ENCODE results near the gene ENPP1.
"Not testable (repeated sequence)": the region's sequence is repeated elsewhere in the genome, so short reads cannot be mapped to it uniquely, and the experiment has no call there.

The ENPP1 gene

DNA sequence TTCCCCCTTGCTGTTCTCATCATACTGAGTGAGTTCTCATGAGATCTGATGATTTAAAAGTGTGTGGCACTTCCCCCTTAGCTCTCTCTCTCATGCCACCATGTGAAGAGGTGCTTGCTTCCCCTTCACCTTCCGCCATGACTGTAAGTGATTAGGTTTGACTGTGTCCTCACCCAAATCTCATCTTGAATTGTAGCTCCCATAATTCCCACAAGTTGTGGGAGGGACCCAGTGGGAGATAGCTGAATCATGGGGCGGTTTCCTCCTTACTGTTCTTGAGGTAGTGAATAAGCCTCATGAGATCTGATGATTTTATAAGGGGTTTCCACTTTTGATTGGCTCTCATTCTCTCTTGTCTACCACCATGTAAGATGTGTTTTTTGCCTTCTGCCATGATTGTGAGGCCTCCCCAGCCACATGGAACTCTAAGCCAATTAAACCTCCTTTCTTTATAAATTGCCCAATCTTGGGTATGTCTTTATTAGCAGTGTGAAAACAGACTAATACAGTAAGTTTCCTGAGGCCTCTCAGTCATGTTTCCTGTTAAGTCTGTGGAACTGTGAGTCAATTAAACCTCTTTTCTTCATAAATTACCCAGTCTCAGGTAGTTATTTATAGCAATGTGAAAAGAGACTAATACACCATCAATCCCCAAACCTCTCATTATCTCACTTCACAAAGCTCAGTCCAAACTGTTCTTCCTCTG is 108.4 kb downstream of the ENPP1 start:
- not testable (repeated sequence) for DNase-seq (ENCODE audit: low spot score)

DNA sequence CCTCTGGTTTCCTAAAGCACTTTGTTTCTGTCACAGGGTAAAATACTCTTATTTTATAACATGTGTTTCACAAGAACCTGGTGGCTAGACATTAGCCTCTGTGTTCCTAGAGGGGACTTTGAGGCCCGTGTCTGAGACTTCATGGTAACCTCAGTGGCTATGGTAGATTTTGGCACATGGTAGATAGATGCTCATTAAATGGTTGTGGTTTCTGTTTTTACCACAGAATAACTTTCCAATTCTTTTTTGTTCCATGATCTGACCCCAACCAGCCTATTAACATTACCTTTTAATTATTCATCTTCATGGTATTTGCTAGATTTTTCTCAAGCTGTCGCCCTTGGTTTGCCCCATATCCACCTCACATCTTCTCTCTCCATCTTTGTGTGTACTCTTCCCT is 109.0 kb downstream of the ENPP1 start:
- DNase-seq (ENCODE audit: low spot score) = no peak

DNA sequence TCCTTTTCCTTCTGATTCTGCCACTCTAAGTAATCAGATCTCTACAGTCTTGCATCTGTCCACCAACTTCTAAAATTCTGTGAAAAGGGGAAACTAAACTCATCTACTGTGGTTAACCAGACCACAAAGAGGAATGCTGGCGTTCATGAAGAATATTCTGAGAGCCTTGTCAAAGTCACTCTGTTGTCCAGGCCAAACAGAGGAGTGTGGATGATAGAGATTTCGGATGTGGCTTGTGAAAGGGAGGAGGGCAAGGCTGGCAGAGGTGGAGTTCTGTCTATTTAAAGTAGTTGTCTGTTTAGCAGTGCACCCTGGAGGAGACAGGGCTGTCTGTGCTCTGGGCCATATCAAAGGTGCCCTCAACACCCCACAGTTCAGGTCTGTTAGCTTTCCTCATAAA is 109.5 kb downstream of the ENPP1 start:
- DNase-seq (ENCODE audit: low spot score) = no peak

DNA sequence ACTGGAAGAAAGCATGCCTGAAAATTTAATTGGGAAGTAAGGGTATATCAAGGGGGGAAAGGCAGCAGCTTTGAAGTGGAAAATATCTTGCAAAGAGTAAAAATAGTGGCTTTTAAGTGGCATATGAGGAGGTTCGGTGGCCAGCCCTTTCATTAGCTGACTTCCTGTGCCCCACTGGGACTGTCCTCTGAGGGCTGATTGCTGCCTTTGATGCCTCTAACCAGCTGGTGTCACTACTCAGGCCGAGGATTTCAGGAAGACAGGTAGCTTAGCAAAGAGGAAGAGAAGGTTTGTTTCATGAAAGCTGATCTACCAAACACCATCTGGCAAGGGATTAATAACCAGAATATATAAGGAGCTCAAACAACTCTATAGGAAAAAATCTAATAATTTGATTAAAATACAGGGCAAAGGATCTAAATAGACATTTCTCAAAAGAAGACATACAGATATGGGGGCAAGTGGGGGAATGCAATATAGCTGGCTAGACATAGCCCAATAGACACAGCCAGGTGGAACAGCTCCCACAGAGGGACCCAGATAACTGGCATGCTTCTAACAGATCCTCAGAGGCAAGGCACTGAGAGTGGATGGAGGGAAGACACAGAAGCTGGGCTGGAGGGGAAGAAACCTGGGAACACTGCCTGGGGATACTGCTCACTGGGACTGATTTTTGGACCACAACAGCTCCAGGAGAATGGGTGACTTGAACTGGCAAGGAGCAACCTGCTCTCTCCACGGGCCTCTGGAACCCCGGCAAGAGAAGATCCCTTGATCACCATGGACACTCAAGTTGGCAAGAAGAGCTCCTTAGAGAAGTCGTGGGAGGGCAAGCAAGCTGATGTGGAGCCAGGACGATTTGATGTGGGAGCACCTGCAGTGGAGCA is 110.2 kb downstream of the ENPP1 start:
- DNase-seq (ENCODE audit: low spot score) = no peak

DNA sequence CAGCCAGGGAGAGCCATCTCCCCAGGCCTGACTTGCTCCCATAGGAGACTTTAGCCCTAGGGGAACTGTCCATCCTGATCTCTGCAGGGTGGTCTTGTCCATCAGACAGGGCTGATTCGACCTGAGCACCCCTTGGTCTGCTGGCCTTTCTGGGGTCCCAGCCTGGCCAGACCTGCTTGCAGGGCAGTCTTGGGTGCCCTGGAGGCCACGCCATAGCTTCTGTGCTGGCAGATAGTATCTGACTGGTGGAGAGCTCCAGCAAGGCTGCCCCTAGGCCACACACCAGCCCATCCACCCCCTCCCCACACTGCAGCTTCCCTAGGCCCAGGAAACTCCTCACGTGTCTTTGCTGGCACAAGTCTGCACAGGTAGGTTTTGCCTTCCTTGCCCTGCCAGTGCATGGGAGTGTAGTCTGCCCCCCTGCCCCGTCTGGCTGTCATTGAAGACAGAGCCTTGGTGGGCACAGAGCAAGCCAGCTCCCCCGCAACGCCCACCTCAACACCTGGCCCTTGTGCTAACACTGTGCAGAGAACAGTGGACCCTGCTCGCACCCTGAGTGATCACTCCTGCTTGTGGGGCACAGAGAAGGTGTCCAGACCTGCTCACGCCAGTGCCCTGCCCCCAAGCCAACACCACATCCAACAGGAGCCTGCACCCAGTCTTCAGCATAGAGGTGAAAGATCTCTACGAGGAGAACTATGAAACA is 111.0 kb downstream of the ENPP1 start:
- no peak for DNase-seq (ENCODE audit: low spot score)

DNA sequence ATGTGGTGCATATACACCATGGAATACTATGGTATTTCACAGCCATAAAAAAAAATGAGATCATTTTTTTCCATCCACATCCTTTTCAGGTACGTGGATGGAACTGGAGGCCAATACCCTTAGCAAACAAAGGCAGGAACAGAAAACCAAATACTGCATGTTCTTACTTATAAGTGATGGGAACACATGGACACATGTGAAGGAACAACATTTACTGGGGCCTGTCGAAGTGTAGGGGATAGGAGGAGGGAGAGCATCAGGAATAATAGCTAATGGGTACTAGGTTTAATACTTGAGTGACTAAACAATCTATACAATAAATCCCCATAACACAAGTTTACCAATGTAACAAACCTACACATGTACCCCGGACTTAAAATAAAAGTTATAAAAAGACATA is 112.8 kb downstream of the ENPP1 start:
- DNase-seq (ENCODE audit: low spot score) = no peak

DNA sequence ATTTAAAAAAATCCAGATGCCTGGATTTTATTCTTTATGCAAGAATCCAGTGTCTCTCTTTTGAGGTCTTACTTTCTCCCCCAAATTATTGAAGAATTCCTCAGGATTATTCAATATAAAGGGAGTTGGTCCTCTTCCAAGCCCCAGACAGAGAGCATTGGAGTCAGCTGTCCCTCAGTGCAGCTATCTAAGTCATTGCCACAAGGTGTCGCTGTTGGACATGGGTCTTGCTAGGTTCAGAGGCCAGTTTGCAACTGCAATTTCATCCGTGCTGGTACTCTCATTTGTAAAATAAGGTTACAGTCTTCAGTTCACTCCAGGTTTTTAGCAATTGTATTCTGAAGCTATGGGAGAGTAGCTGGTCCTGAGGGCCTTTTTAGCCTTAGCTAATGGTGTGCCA is 115.5 kb downstream of the ENPP1 start:
- peak; percentile 71 for DNase-seq (ENCODE audit: low spot score)

DNA sequence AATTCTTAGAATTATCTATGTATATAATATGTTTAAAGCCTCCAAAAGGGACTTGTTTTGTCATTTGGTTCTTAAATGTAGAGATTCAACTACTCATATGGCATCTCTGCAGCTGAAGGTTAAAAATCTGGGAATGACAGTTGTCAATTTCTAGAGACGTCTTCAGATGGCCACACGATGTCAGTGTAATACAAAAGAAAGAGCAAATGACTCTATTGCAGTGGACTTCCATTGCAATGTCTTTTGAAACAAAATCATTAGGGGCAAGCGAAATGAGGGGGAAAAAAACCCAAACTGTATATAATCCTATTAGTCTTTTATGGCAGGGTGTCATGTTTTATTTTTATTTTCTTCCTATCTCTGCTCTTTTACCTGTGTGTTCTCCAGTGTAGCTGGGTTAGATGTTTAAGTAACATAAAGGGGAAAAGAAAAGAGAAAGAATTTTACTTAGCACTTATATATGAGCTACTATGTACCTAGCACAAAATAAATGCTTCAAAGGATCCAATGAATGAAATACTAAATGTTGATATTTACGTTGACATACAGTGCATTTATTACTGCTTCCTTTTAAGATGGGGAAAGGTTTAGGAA is 117.2 kb downstream of the ENPP1 start:
- peak; percentile 79 for DNase-seq (ENCODE audit: low spot score)

DNA sequence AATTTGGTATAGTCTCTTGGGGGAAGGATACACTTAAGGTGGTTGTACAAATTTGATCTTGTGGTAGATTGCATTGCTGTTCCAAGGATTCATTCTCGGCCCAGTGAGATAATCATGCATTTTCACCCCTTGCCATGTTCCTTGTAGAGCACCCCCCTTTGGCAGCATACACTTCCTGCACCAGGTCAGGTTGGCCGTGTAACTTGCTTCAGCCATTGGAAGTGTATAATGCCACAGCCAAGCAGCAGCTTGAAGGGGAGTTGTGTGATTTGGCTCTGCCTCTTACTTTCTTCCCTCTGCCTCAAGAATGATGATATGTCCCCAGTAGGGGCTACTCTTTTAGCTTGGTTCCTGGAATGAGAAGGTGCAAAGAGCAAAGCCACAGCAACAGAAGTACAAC is 121.4 kb downstream of the ENPP1 start:
- DNase-seq (ENCODE audit: low spot score) = no peak

DNA sequence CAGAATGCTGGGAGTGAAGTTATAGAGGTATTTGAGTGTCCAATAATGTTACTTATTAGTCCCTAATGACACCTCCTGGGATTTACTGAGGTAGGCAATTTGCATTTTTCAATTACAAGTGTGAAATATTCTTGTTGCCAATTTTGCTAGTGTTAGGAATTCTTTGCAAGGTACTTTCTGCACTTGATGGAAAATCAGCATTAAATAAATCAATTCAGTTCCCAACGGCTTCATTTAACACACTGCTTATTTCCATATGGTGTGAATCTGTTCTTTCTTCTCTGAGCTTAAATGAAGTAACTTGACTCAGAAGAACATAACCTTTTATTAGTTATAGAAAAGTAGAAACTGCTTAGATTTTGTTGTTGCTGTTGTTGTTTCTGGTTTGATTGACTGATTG is 122.2 kb downstream of the ENPP1 start:
- DNase-seq (ENCODE audit: low spot score) = no peak

DNA sequence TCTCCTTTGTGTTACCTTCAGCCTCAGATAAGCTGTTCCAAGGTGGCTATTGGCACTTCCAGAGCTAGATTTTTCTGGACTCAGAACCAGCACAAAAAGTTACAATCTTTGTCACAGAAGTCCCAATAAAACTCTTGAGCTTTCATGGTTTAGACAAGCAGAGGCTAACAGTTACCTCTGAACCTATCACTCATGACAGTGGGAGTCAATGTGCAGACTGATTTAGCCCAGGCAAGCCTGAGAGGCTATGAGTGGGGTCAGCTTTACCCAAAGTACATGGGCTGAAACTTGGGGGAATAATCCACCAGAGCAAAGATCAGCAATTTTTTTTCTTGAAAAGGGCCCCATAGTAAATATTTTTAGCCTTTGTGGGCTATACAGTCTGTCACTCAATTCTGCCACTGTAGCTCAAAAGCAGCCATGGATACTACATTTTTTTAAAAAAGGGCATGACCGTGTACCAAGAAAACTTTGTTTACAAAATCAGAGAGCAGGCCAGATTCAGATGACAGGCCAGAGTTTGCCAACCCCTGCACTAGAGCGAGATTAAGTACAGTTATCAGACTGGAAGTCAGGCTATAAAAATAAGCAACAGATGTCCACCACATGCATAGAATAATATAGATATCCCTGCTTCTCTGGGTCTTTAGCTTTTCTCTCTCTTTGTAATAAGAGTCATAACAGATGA is 123.4 kb downstream of the ENPP1 start:
- DNase-seq (ENCODE audit: low spot score) = no peak

DNA sequence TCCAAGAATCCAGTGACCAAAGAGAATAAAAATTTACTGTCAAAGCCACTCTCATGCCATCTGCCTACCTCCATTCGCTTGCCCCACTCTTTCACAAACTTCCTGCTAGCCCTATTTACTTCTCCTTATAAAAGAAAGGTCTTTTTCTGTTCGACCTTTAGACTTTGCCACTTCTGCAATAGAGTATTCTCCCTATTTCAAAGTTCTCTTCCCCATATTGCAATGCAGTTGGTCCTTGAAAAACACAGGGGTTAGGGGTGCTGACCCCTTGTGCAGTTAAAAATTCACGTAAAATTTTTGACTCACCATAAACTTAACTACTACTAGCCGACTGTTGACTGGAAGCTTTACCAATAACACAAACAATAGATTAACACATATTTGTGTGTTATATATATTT is 128.3 kb downstream of the ENPP1 start:
- DNase-seq (ENCODE audit: low spot score) = no peak

DNA sequence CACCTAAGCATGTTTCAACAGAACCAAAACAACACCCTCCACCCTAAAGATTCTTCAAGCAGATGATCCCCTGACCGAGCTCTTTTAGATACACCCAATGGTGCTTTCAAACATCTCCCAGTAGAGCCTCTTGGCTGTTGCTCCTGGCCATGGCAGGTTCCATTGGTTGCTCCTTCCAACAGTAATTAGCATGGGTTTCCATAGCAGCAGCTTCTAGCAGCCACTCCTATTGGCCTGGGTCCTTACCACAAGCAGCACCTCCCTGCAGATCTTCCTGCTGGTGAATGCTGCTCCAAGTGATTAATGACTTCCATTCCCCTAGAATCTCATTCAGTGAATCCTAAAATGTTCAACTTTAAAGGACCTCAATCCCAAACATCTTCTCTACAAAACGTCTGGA is 129.4 kb downstream of the ENPP1 start:
- DNase-seq (ENCODE audit: low spot score) = no peak

DNA sequence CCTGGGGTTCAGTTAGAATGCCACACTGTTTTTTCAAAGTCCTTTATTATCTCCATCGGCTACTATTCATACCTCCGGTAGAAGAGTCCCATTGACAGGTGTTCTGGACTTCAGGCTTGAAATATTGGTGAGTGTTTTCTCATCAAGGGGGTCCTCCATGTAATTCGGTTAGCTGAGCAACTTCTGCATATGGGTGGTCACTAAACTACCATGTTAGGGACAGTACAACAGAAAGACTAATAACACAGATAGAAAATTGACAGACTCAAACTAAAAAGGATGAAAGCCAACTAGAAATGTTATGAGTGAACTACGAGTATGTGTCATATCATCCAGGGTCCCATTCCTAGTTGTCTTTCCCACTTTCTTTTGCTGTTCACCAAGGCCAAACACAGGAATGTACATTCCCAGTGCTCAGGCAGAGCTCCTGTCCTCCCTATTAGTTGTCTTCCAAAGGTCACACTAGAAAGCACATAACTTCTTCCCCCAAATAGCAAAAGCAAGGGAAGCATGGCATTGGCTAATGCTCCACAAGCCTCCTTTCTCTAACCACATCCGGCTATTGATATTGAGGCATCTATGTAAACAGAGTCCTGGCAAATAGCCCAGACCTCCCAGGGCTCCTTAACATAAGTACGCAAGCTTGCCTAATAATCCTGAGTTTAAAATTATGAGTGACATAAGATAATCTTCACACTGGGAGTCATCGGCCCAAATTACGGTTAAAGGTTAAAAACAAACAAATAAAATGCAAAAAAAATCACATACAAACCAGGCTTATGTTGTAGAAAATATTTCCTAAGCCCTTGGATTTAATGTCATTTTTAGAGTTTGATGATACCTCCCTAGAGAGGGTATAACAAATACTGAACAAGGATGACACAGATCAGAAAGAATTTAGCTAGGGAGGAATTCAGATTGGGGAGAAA is 130.1 kb downstream of the ENPP1 start:
- DNase-seq (ENCODE audit: low spot score) = no peak

All from RKO (cell line).